AG04449 (cell line): ENCODE measurements around the gene CAMTA1.

ENCODE experiments used
- CTCF ChIA-PET: fragments of 350-600 bp; formaldehyde crosslinking; extraction: SDS; loops from one replicate; lab custom pipeline; 2021; ENCODE audit warnings: antibody characterized with exemption; lab: Yijun Ruan, JAX
- POLR2A ChIA-PET: fragments of 400-600, 350-600 bp; formaldehyde crosslinking; extraction: SDS; loops from one replicate; lab custom pipeline; 2020; ENCODE audit warnings: antibody characterized with exemption, inconsistent platforms; lab: Yijun Ruan, JAX
- DNase-seq: peaks from one replicate; pipeline ENCODE4 v3.0.0-alpha.2; 2010; ENCODE audit warnings: low read depth, low spot score
- H3K4me3 ChIP-seq: 2 replicates; pipeline ENCODE4 v1.5.1; 2011; ENCODE audit warnings: low read depth, mild to moderate bottlenecking, control low read depth, low read length
- CTCF ChIP-seq: IDR thresholded peaks from one replicate; pipeline ENCODE4 v1.5.1; 2011; ENCODE audit warnings: mild to moderate bottlenecking, moderate library complexity, low read length, control low read depth, inconsistent platforms; ENCODE audit not compliant: insufficient read depth; ENCODE audit errors: missing control alignments

Gene CAMTA1

DNA sequence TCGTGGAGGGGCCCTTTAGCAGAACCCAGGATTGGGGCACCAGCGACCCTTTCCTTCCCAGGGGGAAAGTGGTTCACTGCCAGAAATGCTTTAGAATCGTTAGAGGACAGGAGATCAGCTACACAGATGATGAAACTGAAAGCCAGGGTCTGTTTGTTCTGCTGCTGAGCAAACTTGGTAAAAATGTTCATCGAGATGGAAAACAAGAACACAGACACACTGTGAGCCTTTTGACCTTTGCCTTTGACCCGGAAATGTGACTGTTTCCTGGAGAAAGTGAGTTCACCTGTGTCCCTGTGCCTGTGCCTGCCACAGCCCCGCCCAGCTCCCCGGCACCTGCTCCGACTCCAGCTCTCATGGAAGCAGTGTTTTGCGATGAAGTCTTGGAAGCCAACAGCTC lies 234.3 kb downstream of the CAMTA1 start:
- no peak for TF ChIP-seq CTCF
- DNase-seq, result no peak
- CTCF ChIA-PET, result no interaction called here
- POLR2A ChIA-PET, result no interaction called here
- H3K4me3 ChIP-seq, result no peak overlapping the region

- no peak for TF ChIP-seq CTCF
- H3K4me3 ChIP-seq, result no peak overlapping the region
- POLR2A ChIA-PET, result no interaction called here
- DNase-seq, result no peak
- CTCF ChIA-PET, result interaction anchor here (1.1 kb wide), 1 partner anchor 20 kb away, joined by 3 read pairs; no protein-coding TSS in a partner anchor
Observed at GRCh38 chr1:7022058-7022457, 236.8 kb downstream of the CAMTA1 start.

GRCh38 chr1:7025013-7025412 lies 239.8 kb downstream of the CAMTA1 start:
- ChIA-PET CTCF (interaction anchor here (0.6 to 3.8 kb wide), 3 partner anchors 17 to 623 kb away, joined by 3 to 35 read pairs (median 3); no protein-coding TSS in a partner anchor), POLR2A (no interaction called here)
- DNase-seq, result no peak
- no peak overlapping the region for H3K4me3 ChIP-seq
- no peak for TF ChIP-seq CTCF

DNA sequence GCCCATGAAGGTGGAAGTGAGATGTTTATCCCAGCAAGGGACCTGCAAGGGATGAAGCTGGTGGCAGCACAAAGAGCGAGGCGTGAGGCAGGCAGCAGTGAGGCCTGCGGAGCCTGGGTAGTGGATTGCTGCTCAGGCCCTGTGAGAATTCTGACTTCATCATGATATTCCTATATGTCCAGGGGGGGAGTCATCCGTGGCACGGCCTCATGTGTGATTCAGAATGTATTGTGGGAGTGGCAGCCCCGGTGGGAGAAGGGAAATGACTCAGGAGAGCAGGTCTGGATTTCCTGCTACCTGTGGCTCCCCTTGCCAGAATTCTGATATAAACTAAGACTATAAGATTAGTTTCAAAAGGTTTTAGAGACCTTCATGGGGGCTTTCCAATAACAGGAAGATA lies 240.9 kb downstream of the CAMTA1 start:
- H3K4me3 ChIP-seq, result no peak overlapping the region
- TF ChIP-seq CTCF, result no peak
- no peak for DNase-seq
- CTCF ChIA-PET, result interaction anchor here (3.8 kb wide), 1 partner anchor 16 kb away, joined by 35 read pairs; no protein-coding TSS in a partner anchor
- POLR2A ChIA-PET, result no interaction called here

DNA sequence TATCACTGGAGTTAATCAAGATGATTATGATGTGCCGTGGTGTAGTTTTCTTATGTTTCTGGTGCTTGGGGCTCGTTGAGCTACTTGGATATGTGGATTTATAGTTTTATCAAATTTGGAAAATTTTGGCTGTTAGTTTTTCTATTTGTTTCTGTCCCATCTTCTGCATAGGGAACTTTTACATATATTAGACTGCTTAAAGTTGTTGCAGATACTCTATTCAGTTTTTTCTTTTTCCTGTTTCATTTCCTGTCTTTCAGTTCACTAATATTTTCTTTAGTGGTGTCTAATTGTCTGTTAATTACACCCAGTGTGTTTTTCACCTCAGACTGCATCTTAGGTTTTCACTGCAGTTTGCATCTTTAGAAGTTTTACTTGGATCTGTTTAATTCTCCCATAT lies 247.7 kb downstream of the CAMTA1 start:
- TF ChIP-seq CTCF, result no peak
- H3K4me3 ChIP-seq, result no peak overlapping the region
- ChIA-PET CTCF (no interaction called here), POLR2A (no interaction called here)
- DNase-seq, result no peak

GRCh38 chr1:7036386-7036785 lies 251.1 kb downstream of the CAMTA1 start:
- TF ChIP-seq CTCF, result no peak
- H3K4me3 ChIP-seq, result no peak overlapping the region
- no peak for DNase-seq
- POLR2A ChIA-PET, result no interaction called here
- CTCF ChIA-PET, result interaction anchor here (1.0 to 1.8 kb wide), 4 partner anchors 10 to 611 kb away, joined by 3 to 7 read pairs (median 4); no protein-coding TSS in a partner anchor
